Measurements from ENCODE around the gene KLK14. TPM values are rescaled to one million over a fixed set of nuclear protein-coding genes. Genes with fewer than 3 reads are reported as not detected.

Gene KLK14
- total and polyA plus RNA-seq, 2 of the 8 experiments (the other 6 are each of a cell fraction or from before 2014, with no cell fraction given): 0.09 to 1.2 TPM

Other genes with a start within 250 kb of the KLK14 start
- not detected in 2 replicates for gene KLK15, start 249.3 kb downstream of the KLK14 start, total RNA-seq (2021; fragmentation: NEBNext Ultra II Directional; extraction: Animal tissue kit (Norgen Biotek cat#: 25700))
- gene KLK15, start 249.3 kb downstream of the KLK14 start, polyA plus RNA-seq (2011; rRNA removed): not detected in 2 replicates
- not detected in 2 replicates for gene KLK3, start 228.0 kb downstream of the KLK14 start, total RNA-seq (2021; fragmentation: NEBNext Ultra II Directional; extraction: Animal tissue kit (Norgen Biotek cat#: 25700))
- gene KLK3, start 228.0 kb downstream of the KLK14 start, polyA plus RNA-seq (2011; rRNA removed): 0.08 and 0.25 TPM in 2 replicates
- not detected in 2 replicates for gene KLK2, start 209.4 kb downstream of the KLK14 start, total RNA-seq (2021; fragmentation: NEBNext Ultra II Directional; extraction: Animal tissue kit (Norgen Biotek cat#: 25700))
- 0.20 and 0.36 TPM in 2 replicates for gene KLK2, start 209.4 kb downstream of the KLK14 start, polyA plus RNA-seq (2011; rRNA removed)
- gene KLK4, start 171.5 kb downstream of the KLK14 start, total RNA-seq (2021; fragmentation: NEBNext Ultra II Directional; extraction: Animal tissue kit (Norgen Biotek cat#: 25700)): 1.3 TPM in 1 of 2 replicates, not detected in the other
- gene KLK4, start 171.5 kb downstream of the KLK14 start, polyA plus RNA-seq (2011; rRNA removed): 0.44 and 6.8 TPM in 2 replicates
- 0.55 and 0.76 TPM in 2 replicates for gene KLK5, start 129.8 kb downstream of the KLK14 start, total RNA-seq (2021; fragmentation: NEBNext Ultra II Directional; extraction: Animal tissue kit (Norgen Biotek cat#: 25700))
- 1.7 and 2.0 TPM in 2 replicates for gene KLK5, start 129.8 kb downstream of the KLK14 start, polyA plus RNA-seq (2011; rRNA removed)
- gene KLK6, start 113.3 kb downstream of the KLK14 start, total RNA-seq (2021; fragmentation: NEBNext Ultra II Directional; extraction: Animal tissue kit (Norgen Biotek cat#: 25700)): 0.55 and 0.69 TPM in 2 replicates
- 2.6 and 3.2 TPM in 2 replicates for gene KLK6, start 113.3 kb downstream of the KLK14 start, polyA plus RNA-seq (2011; rRNA removed)
- gene KLK7, start 99.0 kb downstream of the KLK14 start, total RNA-seq (2021; fragmentation: NEBNext Ultra II Directional; extraction: Animal tissue kit (Norgen Biotek cat#: 25700)): 0.55 and 0.73 TPM in 2 replicates
- gene KLK7, start 99.0 kb downstream of the KLK14 start, polyA plus RNA-seq (2011; rRNA removed): 1.4 and 2.1 TPM in 2 replicates
- gene KLK8, start 81.3 kb downstream of the KLK14 start, total RNA-seq (2021; fragmentation: NEBNext Ultra II Directional; extraction: Animal tissue kit (Norgen Biotek cat#: 25700)): 2.1 and 2.9 TPM in 2 replicates
- 3.6 and 7.1 TPM in 2 replicates for gene KLK8, start 81.3 kb downstream of the KLK14 start, polyA plus RNA-seq (2011; rRNA removed)
- gene KLK10, start 63.2 kb downstream of the KLK14 start, total RNA-seq (2021; fragmentation: NEBNext Ultra II Directional; extraction: Animal tissue kit (Norgen Biotek cat#: 25700)): 4.5 and 4.8 TPM in 2 replicates
- 9.7 and 12.4 TPM in 2 replicates for gene KLK10, start 63.2 kb downstream of the KLK14 start, polyA plus RNA-seq (2011; rRNA removed)
- not detected in 2 replicates for gene KLK11, start 56.3 kb downstream of the KLK14 start, total RNA-seq (2021; fragmentation: NEBNext Ultra II Directional; extraction: Animal tissue kit (Norgen Biotek cat#: 25700))
- 0.38 and 0.45 TPM in 2 replicates for gene KLK11, start 56.3 kb downstream of the KLK14 start, polyA plus RNA-seq (2011; rRNA removed)
- not detected in 2 replicates for gene KLK12, start 47.9 kb downstream of the KLK14 start, total RNA-seq (2021; fragmentation: NEBNext Ultra II Directional; extraction: Animal tissue kit (Norgen Biotek cat#: 25700))
- 0.24 TPM in 1 of 2 replicates, not detected in the other for gene KLK12, start 47.9 kb downstream of the KLK14 start, polyA plus RNA-seq (2011; rRNA removed)
- 4.2 and 5.0 TPM in 2 replicates for gene KLK13, start 17.8 kb downstream of the KLK14 start, total RNA-seq (2021; fragmentation: NEBNext Ultra II Directional; extraction: Animal tissue kit (Norgen Biotek cat#: 25700))
- 4.5 and 4.6 TPM in 2 replicates for gene KLK13, start 17.8 kb downstream of the KLK14 start, polyA plus RNA-seq (2011; rRNA removed)
- gene CTU1, start 25.5 kb upstream of the KLK14 start, total RNA-seq (2021; fragmentation: NEBNext Ultra II Directional; extraction: Animal tissue kit (Norgen Biotek cat#: 25700)): 7.2 and 8.1 TPM in 2 replicates
- gene CTU1, start 25.5 kb upstream of the KLK14 start, polyA plus RNA-seq (2011; rRNA removed): 4.6 and 6.6 TPM in 2 replicates
- gene SIGLEC9, start 42.0 kb upstream of the KLK14 start, total RNA-seq (2021; fragmentation: NEBNext Ultra II Directional; extraction: Animal tissue kit (Norgen Biotek cat#: 25700)): not detected in 2 replicates
- gene SIGLEC9, start 42.0 kb upstream of the KLK14 start, polyA plus RNA-seq (2011; rRNA removed): 0.05 TPM in 1 of 2 replicates, not detected in the other
- not detected in 2 replicates for gene SIGLEC7, start 59.4 kb upstream of the KLK14 start, total RNA-seq (2021; fragmentation: NEBNext Ultra II Directional; extraction: Animal tissue kit (Norgen Biotek cat#: 25700))
- gene SIGLEC7, start 59.4 kb upstream of the KLK14 start, polyA plus RNA-seq (2011; rRNA removed): not detected in 2 replicates
- gene CD33, start 142.2 kb upstream of the KLK14 start, total RNA-seq (2021; fragmentation: NEBNext Ultra II Directional; extraction: Animal tissue kit (Norgen Biotek cat#: 25700)): not detected in 2 replicates
- 0.06 and 0.11 TPM in 2 replicates for gene CD33, start 142.2 kb upstream of the KLK14 start, polyA plus RNA-seq (2011; rRNA removed)
- not detected in 2 replicates for gene SIGLECL1, start 168.2 kb upstream of the KLK14 start, total RNA-seq (2021; fragmentation: NEBNext Ultra II Directional; extraction: Animal tissue kit (Norgen Biotek cat#: 25700))
- not detected in 2 replicates for gene SIGLECL1, start 168.2 kb upstream of the KLK14 start, polyA plus RNA-seq (2011; rRNA removed)
- 31.8 and 34.1 TPM in 2 replicates for gene IGLON5, start 228.8 kb upstream of the KLK14 start, total RNA-seq (2021; fragmentation: NEBNext Ultra II Directional; extraction: Animal tissue kit (Norgen Biotek cat#: 25700))
- 34.6 and 51.4 TPM in 2 replicates for gene IGLON5, start 228.8 kb upstream of the KLK14 start, polyA plus RNA-seq (2011; rRNA removed)